Left ventricle myocardium superior (tissue), 1 donor: ENCODE results near the gene MEF2C. TPM values are rescaled to one million over a fixed set of nuclear protein-coding genes. Genes with fewer than 3 reads are reported as not detected.
"Not testable (repeated sequence)": the region's sequence is repeated elsewhere in the genome, so short reads cannot be mapped to it uniquely, and the experiment has no call there.

Source experiments
- ATAC-seq: fragments of 200-7000 bp; cut with Tn5 transposase; one replicate; pipeline ENCODE4 v1.9.1; 2020; ENCODE audit warnings: mild to moderate bottlenecking, moderate library complexity
- DNase-seq: peaks from one replicate; pipeline ENCODE4 v3.0.0-alpha.2; 2020
- intact Hi-C: fragments of 100-400 bp; cut with micrococcal nuclease; formaldehyde crosslinking; loops from one replicate; pipeline ENCODE4 v1.11.0; 2022
- total RNA-seq: library from RNA; stranded (reverse); fragmentation: NEBNext Ultra II Directional; extraction: Animal tissue kit (Norgen Biotek cat#: 25700); gene quantifications from one replicate; pipeline ENCODE4 v1.2.1, GENCODE V29; 2021
- donor health status: DM: no; HTN: yes; CAD: no; lungs with severe emphysema.

MEF2C gene
- total RNA-seq, 1 donor from 2014 or later = 51.4 TPM

DNA sequence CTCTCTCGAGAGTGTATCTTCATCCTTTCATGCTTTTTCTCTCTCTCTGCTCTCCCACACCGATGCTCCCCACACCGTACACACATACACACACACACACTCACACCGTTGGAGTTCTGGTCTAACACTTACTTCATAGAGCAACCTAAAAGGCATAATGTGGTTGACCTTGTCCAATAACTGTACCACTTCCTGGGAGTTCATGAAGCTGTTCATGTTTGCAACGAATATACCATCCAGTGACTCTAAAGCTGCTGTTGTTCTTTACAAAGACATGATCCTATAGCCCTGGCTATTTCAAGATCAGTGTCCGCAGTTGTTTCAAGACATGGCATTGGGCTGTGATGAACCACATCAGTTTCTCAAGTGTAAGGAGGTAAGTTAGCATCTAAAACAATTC is 10.0 kb downstream of the MEF2C start:
- no peak for DNase-seq
- intact Hi-C loops = no loop called here
- ATAC-seq = no peak

DNA sequence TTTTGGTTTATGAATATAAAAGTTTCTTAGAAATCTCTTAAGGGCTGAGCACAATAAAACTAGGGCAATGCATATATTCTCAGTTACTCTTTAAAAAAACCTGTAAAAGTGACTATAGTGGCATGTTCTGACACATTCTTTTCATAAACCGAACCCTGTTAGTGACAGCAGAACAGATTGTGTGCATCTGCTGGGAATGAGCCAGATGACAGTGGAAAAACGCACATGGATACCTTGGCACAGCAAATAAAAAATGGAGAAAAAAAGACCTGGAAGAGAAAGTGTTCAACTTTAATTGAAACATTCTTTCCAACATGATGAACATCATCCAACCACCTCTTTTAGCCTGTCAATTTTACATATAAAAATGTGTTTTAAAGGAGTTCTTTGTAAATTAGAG is 12.7 kb downstream of the MEF2C start:
- DNase-seq (no peak), ATAC-seq (no peak)
- intact Hi-C loops = no loop called here

DNA sequence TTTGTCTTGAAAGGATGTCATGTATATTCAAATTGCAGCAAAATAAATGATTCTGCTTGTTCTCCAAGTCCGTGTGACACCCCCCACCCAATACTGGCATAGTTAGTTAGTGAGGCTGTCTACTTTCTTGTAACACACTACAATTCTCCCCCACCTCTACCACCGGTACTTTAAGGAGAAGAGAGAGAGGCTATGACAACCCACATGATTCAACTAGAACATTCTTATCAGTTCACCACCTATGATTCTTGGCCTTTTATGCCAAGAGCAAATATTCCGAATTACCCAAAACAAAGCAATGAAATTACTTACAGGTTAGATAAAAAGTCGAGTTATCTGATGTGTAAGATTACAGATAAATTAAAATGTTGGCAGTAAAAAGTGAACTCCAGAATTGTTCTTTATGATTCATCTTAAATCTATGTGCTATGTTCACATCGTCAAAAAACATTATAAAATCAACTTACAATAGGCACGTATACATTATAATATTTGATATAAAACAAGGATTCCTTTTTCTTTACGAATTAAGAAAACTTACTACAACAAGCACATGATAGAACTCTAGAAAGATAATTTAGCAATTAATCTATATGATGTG is 14.4 kb downstream of the MEF2C start:
- ATAC-seq (no peak), DNase-seq (no peak)
- intact Hi-C loops = no loop called here

DNA sequence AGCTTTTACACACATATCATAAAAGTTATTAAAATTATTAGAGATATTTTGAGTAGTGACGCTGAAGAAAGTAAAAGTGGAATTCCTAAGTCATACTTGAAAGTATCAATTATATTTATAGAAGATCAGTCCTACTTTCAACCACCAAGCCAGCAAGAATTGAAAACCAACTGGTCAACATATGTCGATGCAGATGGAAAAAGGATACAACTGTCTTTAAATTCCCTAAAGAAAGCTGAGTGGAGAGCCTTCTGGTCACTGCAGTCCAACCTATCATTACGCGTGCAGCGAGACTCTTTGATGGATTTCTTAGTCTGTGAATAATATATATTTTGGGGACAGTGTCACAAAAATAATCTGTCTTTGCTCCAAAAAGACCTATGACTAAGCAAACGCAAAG is 15.3 kb downstream of the MEF2C start:
- ATAC-seq = no peak
- no peak for DNase-seq
- intact Hi-C loops = no loop called here

DNA sequence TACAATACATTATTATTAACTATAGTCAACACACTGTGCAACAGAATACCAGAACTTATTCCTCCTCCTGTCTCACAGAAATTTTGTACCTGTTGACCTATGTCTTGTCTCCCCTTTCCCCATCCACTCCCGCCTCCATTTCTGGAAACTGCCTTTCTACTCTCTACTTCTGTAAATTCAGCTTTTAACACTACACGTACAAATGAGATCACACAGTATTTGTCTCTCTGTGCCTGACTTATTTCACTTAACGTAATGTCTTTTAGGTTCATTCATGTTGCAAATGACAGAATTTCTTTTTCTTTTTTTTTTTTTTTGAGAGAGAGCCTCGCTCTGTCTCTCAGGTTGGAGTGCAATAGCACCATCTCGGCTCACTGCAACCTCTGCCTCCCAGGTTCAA is 19.5 kb downstream of the MEF2C start:
- ATAC-seq (no peak), DNase-seq (no peak)
- intact Hi-C loops = no loop called here

DNA sequence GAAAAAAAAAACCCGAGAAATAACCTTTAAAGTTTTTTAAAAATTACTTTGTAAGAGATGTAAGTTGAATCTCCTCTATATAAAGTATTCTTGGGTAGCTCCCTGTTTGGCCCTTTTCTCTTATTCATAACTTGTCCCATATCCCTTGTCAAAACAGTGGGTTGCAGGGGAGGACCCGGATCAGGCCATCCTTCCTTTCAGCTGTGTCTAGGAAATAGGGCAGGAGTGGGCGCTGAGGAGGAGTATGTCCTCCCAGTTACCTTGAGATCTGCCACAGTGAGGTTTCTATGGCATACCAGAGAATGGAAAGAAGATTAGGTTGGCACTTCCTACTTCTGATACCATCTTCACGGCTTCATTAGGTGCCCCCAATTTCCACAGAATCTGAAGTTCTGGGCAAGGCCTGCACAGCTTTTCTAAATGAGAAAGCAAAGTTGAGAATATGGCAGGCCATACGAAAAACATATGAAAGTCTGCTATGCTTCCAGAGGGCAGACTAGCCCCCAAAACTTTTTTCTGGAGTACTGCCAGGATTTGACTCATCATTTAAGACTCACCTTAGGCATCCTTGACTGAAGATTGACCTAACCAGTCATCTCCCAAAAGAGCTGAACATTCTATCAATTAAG is 20.3 kb downstream of the MEF2C start:
- intact Hi-C loops = no loop called here
- DNase-seq (no peak), ATAC-seq (no peak)

DNA sequence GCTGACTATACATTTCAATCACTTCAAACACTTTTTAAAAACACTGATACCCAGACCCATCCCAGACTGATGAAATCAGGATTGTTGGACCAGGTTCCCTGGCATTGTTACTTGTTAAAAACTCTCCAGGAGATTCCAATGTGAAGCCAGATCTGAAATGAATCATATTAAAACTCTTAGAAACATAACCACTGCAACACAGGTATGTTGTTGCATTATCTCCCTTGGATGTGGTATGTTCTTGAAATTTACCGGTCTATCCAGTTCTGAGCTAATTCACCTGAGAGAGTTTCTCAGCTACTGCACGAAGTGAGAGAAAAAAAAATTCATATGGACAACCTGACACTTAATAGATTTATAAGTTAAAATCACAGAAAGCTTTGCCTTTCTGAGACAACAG is 21.8 kb downstream of the MEF2C start:
- ATAC-seq = no peak
- no peak for DNase-seq
- intact Hi-C loops = no loop called here

DNA sequence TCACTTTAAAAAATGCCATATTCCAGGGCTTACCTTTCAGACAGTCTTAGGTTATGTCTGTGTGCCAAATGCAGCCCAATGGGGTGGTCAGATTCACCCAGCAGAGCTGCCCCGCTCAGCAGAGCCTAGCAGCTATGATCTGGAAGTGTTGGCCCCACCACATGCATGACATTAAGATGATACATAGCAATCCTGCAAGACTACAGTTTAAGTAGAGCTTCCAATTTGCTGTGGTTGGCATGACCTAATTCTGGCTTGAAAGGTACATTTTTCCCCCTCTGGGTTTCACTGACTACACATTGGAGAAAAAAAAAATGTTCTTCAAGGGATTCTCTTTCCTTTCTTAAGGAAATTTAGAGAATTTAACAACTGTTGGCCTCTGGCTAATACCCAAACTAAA is 22.5 kb downstream of the MEF2C start:
- no peak for DNase-seq
- intact Hi-C loops = no loop called here
- no peak for ATAC-seq

DNA sequence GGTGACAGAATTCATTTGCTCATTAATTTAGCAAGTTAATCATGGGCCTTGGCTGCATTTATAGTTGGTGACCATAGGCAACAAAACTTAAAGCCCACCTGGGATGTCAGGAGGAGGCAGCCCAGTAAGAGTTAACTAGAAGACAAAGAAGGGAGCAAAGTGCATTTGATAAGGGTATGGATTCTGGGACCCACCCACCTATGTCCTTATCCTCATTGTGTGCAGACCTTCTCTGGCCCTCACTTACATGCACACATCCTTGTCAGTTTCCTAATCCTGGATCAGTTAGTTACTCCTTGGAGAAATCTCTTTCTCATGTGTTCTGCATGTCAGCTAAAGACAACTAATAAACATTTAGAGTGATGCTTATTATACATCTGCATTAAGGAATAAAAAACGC is 24.6 kb downstream of the MEF2C start:
- intact Hi-C loops = no loop called here
- ATAC-seq = no peak
- DNase-seq = no peak

DNA sequence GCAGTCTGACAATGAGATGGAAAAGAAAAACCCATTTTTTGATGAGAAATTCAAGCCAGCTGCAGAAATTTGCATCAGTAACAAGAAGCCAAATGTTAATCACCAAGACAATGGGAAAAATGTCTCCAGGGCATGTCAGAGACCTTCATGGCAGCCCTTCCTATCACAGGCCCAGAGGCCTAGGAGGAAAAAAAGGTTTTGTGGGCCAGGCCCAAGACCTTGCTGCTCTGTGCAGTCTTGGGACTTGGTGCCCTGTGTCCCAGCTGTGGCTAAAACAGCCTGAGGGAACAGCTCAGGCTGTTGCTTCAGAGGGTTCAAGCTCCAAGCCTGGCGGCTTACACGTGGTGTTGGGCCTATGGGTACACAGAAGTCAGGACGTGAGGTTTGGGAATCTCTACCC is 26.6 kb downstream of the MEF2C start:
- ATAC-seq, intact Hi-C loops, DNase-seq: not testable (repeated sequence)

DNA sequence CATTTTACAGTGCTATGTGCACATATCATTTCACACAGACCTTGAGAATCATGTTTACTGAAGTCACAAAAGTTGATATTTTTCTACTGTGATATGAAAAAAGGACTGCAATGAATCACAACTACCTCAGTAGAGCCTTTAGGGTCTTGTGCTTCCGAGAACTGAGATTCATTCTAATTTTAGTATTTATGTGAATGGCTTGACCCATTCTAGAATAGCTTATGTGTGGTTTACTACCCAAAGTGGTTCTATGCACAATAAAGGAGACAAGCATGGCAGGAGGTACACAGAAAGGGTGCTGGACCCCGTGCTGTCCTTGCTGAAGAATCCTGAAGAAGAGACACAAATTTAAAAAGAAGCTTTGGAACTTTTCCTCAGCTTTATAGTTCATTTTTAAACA is 28.2 kb downstream of the MEF2C start:
- DNase-seq = no peak
- no peak for ATAC-seq
- intact Hi-C loops = no loop called here

DNA sequence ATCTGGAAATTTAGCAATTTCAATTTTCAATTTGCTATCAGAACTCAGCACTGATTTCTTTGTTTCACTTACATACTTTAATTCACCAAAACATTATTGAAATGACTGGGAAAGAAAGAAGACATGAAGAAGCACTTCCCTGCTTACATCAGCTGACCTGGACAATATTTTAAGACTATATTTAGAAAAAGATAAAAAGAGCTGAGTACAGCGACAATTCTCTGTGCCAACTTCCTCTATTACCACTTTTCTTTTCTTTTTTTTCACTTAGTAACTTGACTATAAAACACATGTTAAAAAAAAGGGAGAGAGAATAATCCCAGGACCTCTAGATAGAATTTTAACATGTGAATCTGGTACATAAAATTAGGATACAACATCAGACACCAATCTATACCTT is 35.6 kb downstream of the MEF2C start:
- ATAC-seq = peak; percentile 57

DNA sequence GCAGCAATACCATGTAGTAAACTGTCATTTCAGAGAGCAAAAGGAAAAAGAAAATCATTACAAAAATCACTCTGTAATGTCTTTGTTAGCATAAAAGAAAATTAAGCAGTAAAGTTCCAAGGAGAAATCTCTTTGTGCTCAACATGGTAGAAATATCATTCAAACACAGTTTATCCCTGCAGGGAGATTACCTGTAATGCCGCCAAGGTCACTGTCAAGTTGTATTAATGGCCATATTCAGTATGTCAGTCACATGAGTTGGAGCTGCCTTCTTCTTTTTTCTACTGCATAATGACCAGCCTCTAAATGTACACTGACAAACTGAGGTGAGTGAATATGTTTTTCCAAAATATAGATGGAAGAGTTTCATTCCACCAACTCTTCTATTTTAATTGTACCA is 36.5 kb downstream of the MEF2C start:
- intact Hi-C loops = no loop called here
- DNase-seq (no peak), ATAC-seq (no peak)

More for the DNA sequence above, 35.6 kb downstream of the MEF2C start:
- DNase-seq = no peak
- intact Hi-C loops = no loop called here

DNA sequence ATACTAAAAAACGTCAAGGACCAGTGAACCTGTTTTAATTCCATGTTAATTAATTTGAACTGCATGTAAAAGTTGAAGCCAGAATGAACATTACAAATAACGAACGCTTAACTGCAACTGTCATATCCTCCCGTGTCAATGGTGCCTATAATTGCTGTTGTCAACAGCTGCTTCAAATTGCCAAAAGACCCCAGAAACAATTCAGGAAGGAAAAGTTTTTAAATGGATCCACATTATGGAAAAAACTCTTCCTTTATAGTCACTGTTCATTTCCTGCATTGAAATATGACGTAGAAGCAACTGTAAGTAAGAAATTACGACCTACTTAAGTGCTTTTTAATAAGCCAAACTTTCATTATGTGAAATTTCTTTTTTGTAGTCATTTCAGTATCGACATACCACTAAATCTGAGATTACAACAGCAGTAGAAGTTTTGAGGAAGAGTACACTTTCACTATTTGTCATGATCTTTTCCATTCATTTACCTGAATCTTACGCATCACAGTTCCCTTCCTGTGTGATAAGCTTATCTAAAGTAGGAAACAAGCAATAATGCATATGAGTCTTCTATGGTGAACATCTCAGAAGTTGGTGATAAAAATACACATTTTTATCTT is 37.8 kb downstream of the MEF2C start:
- intact Hi-C loops = no loop called here
- DNase-seq = no peak
- no peak for ATAC-seq

DNA sequence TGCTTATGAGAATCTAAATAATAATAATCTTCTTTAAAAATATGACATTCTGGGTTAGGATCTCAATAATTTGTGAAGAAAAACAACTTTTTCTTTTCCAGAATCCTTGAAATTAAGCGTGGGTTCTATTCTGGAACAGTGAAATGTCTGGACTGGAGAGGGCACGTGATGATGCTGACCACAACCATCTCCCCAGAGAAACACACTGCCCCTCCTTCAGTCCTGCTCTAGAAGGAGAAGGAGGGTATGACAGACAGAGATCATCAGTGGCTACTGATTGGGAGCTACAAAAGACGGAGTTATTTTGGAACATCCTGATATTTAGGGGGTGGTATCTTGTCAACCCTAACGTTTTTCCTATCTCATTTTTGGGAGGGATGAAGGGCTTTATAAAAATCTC is 40.2 kb downstream of the MEF2C start:
- intact Hi-C loops = no loop called here
- ATAC-seq (peak; percentile 26), DNase-seq (no peak)

DNA sequence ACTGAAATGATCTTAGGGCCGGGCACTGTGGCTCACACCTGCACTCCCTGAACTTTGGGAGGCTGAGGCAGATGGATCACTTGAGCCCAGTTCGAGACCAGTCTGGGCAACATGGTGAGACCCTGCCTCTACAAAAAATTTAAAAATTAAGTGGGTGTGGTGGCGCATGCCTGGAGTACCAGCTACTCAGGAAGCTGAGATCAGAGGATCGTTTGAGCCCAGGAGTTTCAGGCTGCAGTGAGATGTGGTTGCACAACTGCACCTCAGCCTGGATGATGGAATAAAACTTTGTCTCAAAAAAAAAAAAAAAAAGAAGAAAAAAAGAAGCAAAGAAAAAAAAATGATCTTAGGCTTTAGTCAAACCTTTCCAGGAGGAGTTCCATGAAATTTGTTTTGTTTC is 41.8 kb downstream of the MEF2C start:
- DNase-seq (no peak), ATAC-seq (no peak)
- intact Hi-C loops = no loop called here

DNA sequence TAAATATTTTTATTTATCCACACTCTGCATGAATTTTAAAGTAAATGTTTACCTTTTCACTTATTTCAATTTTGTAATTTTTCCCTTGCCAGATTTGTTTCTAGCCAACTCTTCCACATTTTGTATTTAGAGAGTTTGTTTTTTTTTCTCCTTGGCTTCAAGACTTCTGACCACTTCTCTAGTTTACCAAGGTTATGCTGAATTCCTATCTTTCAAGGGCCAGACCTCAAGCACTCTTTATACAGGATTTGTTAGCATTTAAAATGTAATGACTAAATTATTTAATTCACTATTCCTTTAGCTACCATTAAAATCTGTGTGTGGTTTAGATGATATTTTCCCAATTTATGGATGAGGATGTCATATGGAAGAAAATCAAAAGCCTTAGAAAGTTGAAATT is 42.5 kb downstream of the MEF2C start:
- DNase-seq = no peak
- intact Hi-C loops = no loop called here
- no peak for ATAC-seq

DNA sequence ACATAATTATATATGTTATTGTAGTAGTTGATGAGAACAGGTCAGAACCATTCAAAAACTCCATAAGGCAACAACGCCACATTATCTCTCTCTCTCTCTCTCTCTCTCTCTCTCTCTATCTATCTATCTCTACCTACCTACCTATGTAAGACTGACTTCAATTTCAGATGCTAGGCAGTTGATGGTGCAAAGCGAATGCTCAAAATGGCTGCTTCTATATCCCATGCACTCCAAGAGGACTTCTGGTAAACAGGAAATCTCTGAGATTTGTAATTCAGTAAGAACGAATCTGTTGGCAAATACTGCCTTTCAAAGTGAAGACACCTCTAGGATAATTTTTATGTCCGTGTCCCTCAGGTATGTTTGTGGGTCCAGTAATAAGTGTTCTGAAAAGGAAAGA is 43.7 kb downstream of the MEF2C start:
- no peak for ATAC-seq
- DNase-seq = no peak
- intact Hi-C loops = no loop called here

DNA sequence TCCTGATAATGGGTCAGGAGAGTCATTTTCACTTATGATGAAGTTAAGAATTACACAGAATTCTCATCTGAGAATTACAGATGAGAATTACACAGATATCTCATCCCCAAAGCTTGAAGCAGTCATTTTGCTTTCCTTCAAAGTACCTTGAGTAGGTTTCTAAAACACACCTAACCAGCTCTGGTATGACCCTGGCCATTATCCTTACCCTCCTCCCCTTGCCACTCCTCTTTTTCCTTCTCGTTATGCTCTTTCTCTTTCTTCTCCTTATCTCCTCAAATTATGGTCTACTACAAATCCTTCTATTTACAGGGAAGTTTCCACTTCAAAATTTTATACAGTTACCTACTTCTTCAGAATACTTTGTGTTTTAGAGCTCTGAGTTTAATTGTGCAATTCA is 44.5 kb downstream of the MEF2C start:
- intact Hi-C loops = no loop called here
- DNase-seq = no peak
- ATAC-seq = no peak

DNA sequence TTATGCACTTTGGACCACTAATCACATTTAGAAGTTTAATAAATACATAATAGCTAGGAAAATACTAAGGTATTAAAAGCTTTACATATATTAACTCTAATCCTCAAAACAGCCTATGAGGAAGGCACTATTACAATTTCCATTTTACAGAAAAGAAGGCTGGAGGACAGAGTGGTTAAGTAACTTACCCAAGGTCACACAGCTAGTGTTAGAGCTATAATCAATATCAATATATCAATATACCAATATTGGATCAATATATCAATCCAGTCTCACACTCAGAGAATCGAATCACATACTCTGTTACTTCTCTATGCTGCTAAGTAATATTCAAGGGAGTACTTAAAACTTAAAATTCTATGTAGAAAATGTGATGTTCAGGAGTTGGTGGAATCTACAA is 45.2 kb downstream of the MEF2C start:
- intact Hi-C loops = no loop called here
- ATAC-seq (no peak), DNase-seq (no peak)

DNA sequence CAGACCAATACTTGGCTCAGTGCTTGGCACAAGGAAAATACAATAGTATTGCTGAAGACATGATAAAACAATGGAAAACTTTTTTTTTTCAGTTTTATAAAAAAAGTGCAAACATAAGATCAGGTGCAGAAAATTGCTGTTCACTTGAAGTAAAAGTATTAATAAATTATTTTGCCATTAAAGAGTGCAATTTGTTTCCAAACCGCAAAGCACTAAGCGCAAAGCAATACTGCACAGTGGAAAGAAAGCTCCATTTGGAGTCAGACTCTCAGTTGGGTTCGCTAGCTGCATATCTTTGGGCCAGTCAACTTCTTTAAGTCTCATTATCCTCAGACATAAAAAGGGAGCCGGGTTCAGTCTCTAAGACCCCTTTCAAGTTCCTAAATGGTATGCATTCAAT is 45.8 kb downstream of the MEF2C start:
- intact Hi-C loops = no loop called here

More for the DNA sequence above, 45.8 kb downstream of the MEF2C start:
- ATAC-seq (no peak), DNase-seq (no peak)
